WI38 (cell line): ENCODE results near the gene NDFIP1.
"Not testable (repeated sequence)": the region's sequence is repeated elsewhere in the genome, so short reads cannot be mapped to it uniquely, and the experiment has no call there.

Source experiments
- H3K4me3 ChIP-seq: 2 replicates; pipeline ENCODE4 v1.5.1; 2011; ENCODE audit warnings: low read depth, mild to moderate bottlenecking, control low read depth, low read length
- TF ChIP-seq, protein P1 (sequence below): IDR thresholded peaks from 2 replicates; pipeline ENCODE4 v1.5.1; 2012; ENCODE audit warnings: low read depth, mild to moderate bottlenecking, control low read depth, low read length

NDFIP1 gene

DNA sequence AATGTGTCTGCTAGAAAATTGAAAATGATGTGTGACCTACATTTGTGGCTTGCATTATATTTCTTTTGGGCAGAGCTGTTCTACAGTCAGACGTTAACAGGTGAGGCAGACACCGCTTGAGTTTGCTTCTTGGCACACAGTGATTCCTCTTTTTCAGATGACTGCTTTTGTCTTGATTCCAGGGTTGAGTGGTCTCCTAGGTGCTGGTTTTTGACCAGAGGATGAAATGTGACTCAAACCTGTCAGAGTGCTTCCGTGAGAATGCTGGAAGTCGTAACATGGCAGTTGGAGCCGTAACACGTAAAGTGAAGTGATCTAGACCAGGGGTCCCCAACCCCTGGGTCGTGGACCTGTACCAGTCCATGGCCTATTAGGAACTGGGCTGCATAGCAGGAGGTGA lies 28.3 kb upstream of the NDFIP1 start:
- no peak overlapping the region for H3K4me3 ChIP-seq
- TF ChIP-seq, protein P1, sequence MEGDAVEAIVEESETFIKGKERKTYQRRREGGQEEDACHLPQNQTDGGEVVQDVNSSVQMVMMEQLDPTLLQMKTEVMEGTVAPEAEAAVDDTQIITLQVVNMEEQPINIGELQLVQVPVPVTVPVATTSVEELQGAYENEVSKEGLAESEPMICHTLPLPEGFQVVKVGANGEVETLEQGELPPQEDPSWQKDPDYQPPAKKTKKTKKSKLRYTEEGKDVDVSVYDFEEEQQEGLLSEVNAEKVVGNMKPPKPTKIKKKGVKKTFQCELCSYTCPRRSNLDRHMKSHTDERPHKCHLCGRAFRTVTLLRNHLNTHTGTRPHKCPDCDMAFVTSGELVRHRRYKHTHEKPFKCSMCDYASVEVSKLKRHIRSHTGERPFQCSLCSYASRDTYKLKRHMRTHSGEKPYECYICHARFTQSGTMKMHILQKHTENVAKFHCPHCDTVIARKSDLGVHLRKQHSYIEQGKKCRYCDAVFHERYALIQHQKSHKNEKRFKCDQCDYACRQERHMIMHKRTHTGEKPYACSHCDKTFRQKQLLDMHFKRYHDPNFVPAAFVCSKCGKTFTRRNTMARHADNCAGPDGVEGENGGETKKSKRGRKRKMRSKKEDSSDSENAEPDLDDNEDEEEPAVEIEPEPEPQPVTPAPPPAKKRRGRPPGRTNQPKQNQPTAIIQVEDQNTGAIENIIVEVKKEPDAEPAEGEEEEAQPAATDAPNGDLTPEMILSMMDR = no peak

DNA sequence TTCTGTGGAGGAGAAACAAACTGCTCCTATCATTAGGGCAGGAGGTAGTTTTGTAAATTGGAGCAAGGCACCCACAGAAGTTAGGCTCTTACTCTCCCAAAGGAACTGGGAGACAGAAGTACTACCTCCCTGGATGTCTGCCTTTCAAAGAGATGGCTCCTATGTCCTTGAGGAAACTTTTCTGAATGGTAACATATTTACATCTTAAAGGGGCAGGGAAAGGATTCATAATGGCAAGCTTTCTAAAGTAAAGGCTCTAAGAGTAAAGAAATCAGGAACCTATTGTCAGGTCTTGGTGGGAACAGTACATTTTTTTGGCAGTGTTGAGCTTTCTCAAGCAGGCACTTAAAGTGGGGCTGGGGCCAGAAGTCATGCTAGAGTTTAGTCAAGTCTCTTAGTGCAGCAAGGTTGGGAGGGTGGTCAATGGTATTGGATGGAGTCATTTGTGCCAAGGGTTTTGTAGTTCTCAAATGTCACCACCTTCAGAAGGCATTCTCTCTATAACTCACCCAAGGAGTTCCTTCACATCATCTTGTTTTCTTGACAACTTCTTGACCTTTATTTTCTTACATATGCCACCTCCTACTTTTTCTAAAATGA lies 26.3 kb upstream of the NDFIP1 start:
- H3K4me3 ChIP-seq = no peak overlapping the region
- TF ChIP-seq, protein P1 = no peak

DNA sequence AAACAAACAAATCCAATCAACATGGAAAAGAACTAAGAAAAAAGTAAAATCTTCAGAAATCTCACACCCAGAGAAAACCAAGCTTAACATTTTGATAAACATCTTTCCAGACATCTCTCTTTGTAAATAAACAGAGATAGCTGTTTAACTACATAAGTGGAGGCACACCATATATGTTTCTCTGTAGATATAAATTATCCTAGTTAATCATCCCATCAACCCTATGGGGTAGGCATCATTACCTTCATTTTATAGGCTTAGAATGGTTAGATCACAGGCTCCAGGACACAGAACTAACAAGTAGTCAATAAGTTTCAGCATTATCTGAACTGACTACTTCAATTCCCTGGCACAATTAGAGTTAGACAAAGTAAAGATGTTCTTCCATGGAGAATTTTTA lies 22.4 kb upstream of the NDFIP1 start:
- TF ChIP-seq, protein P1 = no peak
- H3K4me3 ChIP-seq = no peak overlapping the region

DNA sequence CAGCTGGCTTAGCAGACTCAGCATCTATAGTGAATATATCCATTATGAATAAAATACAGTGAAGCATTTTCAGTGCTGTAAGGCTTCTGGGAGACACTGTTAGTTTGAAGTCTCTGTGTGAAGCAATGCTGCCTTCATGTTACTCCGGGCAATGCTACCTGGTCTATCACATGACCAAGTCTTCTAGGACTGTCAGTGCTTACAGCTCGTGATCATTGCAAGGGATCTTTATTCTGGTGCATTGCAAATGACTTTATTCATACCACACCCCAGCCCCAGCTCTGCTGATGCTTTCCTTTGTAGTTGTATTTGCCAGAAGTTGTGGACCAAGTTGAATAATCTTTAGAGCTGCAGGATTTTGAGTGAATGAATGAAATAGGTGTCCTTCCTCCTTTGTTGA lies 21.9 kb upstream of the NDFIP1 start:
- TF ChIP-seq, protein P1 = no peak
- H3K4me3 ChIP-seq = no peak overlapping the region

DNA sequence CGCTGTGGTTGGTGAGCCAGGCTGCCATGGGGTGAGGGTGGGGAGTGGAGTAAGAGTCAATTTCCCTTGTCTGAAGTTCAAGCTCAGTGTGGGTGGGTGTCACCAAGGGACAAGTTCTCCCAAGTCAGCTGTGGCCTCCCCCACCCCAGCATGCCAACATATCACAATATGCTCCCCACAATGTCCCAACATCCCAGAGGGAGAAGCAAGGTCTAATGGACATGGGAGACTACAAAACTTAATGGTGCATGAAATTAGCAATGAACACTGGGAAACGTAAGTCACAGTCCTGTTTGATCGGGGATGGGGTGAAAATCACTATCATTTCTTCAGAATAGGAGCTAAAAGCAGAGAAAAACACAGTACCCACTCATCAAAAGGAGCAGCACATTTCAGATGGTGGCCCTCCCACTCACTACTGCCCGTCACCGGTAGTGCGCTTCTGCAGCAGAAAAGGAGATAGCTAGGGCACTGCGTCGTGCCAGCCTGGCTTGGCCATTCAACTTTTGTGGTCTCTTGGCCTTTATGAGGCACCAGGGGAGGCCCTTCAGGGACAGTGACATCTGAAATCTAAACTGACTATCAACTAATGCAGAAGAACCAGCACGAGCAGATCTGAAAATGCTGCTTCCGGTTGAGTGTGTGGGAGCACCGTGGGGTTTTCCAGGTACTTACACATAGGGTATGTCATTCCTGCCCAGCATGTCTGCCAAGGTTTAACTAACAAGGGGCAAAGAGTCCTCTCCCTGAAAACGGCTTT lies 20.5 kb upstream of the NDFIP1 start:
- TF ChIP-seq, protein P1 = no peak
- no peak overlapping the region for H3K4me3 ChIP-seq

DNA sequence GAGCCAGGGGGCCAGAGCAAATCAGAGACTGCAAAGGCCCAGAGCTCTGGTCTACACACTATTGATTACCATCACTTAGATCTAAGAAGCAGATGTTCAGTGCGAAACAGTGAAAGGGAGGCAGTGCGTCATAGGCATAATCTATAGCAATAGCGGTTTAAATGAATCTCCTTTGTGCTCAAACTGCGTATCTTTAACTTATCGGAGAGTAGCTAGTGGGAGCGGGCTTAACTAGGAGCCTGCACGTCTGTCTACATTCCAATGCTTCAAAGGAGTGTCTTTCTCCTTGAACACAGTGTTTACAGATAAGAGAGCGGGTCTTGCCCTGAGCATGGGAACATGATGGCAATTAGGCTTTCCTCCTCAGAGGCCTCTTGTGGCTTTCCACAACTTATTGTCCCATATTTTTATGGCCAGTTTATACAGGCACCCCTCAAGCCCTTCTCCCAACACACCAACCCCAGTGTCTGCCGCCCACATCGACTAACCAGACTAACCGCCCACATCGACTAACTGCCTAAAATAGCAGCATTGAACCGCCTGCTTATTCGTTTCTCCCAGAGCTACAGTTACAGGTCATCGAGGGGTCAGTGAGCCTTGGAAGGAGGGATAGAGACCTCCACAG lies 19.6 kb upstream of the NDFIP1 start:
- H3K4me3 ChIP-seq = not testable (repeated sequence)

DNA sequence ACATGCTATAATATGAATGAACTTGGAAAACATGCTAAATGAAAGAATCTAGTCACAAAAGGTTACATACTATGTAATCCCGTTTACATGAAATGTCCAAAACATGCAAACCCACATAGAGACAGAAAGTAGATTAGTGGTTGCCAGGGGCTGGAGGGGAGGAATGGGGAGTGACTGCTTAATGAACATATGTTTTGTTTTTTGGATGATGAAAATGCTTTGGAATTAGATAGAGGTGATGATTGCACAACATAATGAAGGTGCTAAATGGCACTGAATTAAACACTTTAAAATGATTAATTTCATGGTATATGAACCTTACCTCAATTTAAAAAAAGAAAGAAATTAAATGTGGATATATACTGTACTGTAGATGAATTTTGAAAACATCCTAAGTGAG lies 17.6 kb upstream of the NDFIP1 start:
- TF ChIP-seq, protein P1 = no peak
- no peak overlapping the region for H3K4me3 ChIP-seq
